ENCODE data around the gene ZNF366.

ZNF366 gene

GRCh38 chr5:72495410-72495809, 11.8 kb downstream of the ZNF366 start:
- no peak for DNase-seq (ENCODE audit: low read depth in 2 of 2)

- no peak for DNase-seq (ENCODE audit: low read depth in 2 of 2)
Measured at GRCh38 chr5:72494623-72495124, 12.5 kb downstream of the ZNF366 start.

GRCh38 chr5:72489536-72489935, 17.7 kb downstream of the ZNF366 start:
- no peak for DNase-seq (ENCODE audit: low read depth in 2 of 2)

- DNase-seq (ENCODE audit: low read depth in 2 of 2): no peak
Measured at GRCh38 chr5:72488756-72489155, 18.5 kb downstream of the ZNF366 start.

- DNase-seq (ENCODE audit: low read depth in 2 of 2): no peak
Measured at GRCh38 chr5:72487177-72487576, 20.0 kb downstream of the ZNF366 start.

- no peak for DNase-seq (ENCODE audit: low read depth in 2 of 2)
Measured at GRCh38 chr5:72486371-72486770, 20.8 kb downstream of the ZNF366 start.

GRCh38 chr5:72485430-72485974, 21.7 kb downstream of the ZNF366 start:
- no peak for DNase-seq (ENCODE audit: low read depth in 2 of 2)

GRCh38 chr5:72482046-72482445, 25.2 kb downstream of the ZNF366 start:
- DNase-seq (ENCODE audit: low read depth in 2 of 2): no peak

GRCh38 chr5:72480841-72481240, 26.4 kb downstream of the ZNF366 start:
- DNase-seq (ENCODE audit: low read depth in 2 of 2): no peak

GRCh38 chr5:72479921-72480320, 27.3 kb downstream of the ZNF366 start:
- no peak for DNase-seq (ENCODE audit: low read depth in 2 of 2)

GRCh38 chr5:72478684-72479083, 28.5 kb downstream of the ZNF366 start:
- DNase-seq (ENCODE audit: low read depth in 2 of 2): no peak

GRCh38 chr5:72478276-72478675, 28.9 kb downstream of the ZNF366 start:
- DNase-seq (ENCODE audit: low read depth in 2 of 2): no peak

- no peak for DNase-seq (ENCODE audit: low read depth in 2 of 2)
Measured at GRCh38 chr5:72477644-72478043, 29.6 kb downstream of the ZNF366 start.

- DNase-seq (ENCODE audit: low read depth in 2 of 2): no peak
Measured at GRCh38 chr5:72477176-72477575, 30.0 kb downstream of the ZNF366 start.

GRCh38 chr5:72476721-72477120, 30.5 kb downstream of the ZNF366 start:
- DNase-seq (ENCODE audit: low read depth in 2 of 2): no peak

- no peak for DNase-seq (ENCODE audit: low read depth in 2 of 2)
Measured at GRCh38 chr5:72476275-72476674, 30.9 kb downstream of the ZNF366 start.

GRCh38 chr5:72474516-72474915, 32.7 kb downstream of the ZNF366 start:
- DNase-seq (ENCODE audit: low read depth in 2 of 2): no peak

GRCh38 chr5:72474046-72474500, 33.1 kb downstream of the ZNF366 start:
- no peak for DNase-seq (ENCODE audit: low read depth in 2 of 2)

- no peak for DNase-seq (ENCODE audit: low read depth in 2 of 2)
Measured at GRCh38 chr5:72472666-72473422, 34.4 kb downstream of the ZNF366 start.

- DNase-seq (ENCODE audit: low read depth in 2 of 2): no peak
Measured at GRCh38 chr5:72472031-72472430, 35.2 kb downstream of the ZNF366 start.

- no peak for DNase-seq (ENCODE audit: low read depth in 2 of 2)
Measured at GRCh38 chr5:72470826-72471225, 36.4 kb downstream of the ZNF366 start.

- no peak for DNase-seq (ENCODE audit: low read depth in 2 of 2)
Measured at GRCh38 chr5:72468606-72469005, 38.6 kb downstream of the ZNF366 start.

- no peak for DNase-seq (ENCODE audit: low read depth in 2 of 2)
Measured at GRCh38 chr5:72468024-72468423, 39.2 kb downstream of the ZNF366 start.
